Stimulated activated CD4-positive, alpha-beta T cell treated with anti-CD3 and anti-CD28 coated beads, Interleukin-15, amount 100 ng/mL, for 1 hour (primary cell): ENCODE data around the gene CAMK2G.
A peak's percentile ranks its signal among the peaks of the same experiment; 100 is the strongest.

ENCODE experiments used
- DNase-seq, 2 donors: peaks; one replicate each; pipeline ENCODE4 v3.0.0-alpha.2; 2020; ENCODE audit warnings: low read depth in 1 of 2, low spot score in 1 of 2

Gene CAMK2G

DNA sequence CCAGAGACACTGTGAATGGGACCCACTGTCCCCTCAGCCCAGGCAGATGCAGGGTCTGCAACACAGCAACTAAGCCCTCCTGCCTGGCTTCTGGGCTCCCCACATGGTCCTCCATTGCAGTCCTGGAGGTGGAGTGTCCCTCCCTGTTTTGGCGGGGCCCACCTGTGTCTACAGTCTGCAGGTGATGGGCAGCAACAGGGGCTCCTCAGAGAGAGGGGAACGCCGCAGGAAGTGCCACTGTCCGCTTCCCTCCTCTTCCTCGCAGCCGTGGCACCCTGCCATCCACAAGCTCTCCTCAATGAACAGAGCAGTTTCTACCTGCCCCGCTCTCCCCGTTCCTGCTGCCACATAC is 9.3 kb downstream of the CAMK2G start:
- no peak for DNase-seq

DNA sequence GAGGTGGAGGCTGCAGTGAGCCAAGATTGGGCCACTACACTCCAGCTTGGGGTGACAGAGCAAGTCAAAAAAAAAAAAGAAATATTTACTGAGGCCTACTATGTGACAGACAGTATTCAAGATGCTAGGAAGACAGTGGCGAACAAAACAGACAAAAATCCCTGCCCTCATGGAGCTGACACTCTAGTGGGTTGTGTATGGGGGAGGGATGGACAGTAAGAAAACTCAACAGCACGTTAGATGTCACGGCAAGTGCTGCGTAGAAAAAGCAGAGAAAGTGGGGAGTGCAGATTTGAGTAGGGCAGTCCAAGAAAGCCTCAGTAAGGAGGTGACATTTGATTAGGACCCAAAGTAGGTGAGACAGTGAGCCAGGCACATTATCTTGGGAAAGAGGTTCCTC is 10.1 kb downstream of the CAMK2G start:
- no peak for DNase-seq

DNA sequence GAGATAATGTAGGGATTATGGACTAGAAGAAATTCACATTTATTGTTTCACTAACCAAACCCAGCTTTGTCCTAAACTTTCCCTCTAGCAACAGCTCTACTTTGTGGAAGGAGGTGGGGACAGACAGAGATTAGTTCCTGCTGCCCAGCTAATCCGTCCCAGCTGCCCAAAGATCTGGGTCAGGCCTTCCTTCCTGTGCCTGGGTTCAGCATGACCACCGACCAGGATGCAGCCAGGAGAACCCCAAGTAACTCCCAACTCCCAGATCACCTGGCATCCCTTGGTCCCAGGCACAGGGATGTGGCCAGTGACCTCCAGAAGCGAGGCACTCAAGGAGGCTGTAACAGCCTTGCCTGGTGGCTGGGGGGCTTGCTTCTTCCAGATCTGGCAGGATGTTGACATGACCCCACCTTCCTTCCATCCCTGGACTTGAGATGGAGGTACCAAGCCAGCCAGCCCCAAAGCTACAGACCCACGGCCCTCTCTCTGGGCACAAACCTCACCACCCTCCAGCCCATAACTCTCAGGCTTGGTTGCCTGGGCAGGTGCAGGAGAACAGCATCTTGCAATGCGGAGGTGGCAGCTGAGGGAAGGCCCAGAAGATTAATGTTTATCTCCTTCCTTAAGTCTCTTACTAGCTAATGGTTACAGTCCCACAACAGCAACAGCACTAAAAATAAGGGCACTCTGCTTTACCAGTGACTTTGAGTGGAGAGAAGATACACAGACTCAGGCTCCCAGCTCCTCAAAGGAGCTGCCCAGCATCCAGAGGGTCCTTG is 11.1 kb downstream of the CAMK2G start:
- DNase-seq: no peak

DNA sequence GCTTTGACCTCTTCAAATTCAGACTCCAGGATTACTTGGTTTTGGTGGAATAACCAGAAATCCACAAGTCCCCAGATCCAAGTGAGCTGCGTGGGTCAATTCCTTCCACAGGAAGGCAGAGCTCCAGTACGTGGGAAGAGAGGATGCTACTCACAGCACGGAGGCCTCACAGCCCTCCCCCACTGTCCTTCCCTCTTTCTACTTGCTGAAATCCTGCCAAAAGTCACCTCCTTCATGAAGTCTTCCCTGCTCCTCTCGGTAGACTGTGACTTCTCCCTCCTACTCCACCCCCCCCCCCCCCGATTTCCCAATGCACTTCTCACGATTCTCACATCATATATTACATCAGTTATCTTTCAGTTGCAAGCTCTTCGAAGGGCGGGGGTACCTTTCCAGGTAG is 12.3 kb downstream of the CAMK2G start:
- DNase-seq: no peak

DNA sequence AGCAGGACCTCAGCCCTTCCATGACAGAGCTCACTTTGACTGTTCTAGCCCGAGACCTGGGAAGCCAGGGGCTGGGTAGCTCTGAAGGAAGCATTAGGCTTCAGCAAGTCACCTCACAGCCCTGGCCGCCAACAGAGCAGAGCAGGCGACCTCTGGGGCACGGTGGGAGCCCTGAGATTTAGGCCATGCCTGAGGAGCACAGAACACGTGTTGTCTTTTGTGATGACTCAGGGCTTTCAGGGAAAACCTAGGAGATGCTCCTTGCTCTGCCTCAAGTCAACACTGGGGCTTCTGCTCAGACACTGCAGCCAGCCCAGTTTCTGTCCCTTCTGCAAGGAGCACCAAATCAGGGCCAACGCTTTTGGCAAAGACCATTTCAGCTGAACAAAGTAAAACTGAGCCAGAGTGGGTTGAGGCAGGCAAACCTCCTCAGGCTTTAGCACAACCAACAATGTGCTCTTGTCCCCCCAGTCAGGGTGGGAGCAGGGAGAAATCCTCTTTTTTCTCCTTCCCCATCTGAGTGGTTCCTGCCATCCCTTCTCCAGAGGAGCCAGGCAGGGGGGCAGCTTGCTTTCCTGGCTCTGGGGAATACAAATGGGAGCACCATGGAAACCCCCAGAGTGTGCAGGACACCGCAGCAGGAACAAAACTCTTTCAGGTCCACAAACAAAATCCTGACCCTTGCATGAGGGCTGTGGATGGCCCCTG is 14.4 kb downstream of the CAMK2G start:
- DNase-seq: no peak

DNA sequence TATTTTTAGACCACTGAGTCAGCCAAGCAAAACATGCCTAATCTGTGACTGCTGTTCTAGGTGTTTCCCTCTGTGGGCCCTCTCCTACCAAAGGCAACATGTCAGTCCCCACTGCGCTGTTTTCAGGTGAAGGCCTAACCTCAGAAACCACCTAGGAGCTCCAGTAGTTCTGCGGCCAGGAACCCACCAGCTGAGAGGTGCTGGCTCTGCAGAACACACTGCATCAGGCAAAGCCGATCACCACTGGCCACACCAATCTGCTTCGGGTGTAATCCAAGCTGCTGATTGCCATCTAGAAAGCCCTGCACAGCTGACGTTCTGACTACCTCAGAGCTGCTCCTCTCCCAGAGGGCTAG is 14.9 kb downstream of the CAMK2G start:
- DNase-seq: no peak

DNA sequence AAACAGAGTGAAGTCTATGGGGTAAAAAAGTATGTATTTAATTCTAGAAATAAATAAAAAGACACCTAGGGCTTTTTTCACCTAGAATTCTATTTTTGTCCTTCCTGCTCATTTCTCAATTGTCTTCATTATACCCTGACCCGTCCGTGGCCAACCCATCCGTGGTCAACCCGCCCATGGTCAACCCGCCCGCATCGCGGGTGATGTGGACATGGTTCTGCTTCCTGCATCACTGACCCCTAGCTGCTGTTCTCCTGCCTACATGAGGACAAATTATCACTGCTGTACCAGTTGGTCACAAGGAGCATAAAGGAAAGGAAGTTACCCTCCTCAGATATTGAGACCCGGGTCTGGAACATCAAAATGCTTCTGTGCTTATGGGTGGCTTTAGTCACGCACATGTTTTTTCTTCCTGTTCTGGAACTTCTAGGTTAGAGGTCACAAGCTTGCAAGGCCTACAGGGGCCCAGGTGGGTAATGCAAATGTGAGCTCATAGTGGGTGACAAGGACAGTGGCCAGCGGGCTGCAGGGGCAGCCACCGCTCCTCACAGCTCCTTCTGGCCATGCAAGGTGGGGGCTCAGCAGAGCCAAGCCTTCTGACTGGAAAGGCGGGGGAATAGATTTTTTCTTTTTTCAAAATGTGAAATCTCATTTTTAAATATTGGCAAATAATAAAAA is 15.5 kb downstream of the CAMK2G start:
- DNase-seq: no peak

DNA sequence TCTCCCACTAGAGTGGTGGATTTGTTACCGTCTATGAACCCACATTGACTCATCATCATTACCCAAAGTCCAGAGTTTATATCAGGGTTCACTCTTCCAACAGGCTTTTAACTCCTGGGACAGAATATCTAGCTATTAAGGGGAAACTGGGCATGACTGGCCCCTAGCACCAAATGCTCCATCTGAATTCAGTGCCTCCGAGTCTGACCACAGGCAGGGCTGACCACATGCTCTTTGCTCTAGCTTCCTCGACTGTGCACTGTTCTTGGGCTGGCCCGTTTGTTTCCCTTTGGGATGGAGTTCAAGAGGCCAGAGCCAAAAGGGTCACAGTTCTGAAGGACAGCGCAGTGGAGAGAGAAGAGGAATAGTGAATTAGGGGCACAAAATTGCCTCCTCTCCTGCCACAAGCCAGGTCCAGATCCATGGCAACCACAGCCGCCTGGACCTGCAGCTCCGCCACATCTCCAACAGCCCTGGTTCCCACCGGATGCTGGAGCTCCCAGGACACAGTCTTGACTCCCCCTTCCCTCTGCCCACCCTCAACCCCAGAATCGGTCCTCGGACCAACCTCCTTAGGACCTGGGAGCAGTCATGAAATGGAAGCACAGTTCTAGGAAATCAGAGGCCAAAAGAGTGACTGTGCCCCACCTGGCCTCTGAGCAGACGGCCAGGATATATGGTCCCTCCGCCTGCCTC is 16.2 kb downstream of the CAMK2G start:
- DNase-seq: no peak

DNA sequence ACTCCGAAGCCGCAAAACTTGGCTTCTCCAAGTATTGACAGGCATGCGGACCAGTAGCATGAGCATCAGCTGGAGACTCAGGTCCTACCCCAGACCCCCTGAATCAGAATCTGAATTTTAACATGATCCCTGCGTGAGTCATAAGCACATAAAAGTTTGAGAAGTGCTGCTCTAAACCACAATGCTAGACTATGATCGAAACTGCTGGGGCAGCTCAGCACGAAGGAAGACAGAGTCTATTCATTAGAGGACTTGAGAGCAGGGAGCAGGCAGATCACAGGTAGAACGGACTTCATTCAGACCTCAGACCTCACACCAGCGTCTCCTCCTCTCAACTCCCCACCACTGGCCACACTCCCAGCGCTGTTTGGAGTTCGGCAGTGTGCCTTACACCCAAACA is 16.9 kb downstream of the CAMK2G start:
- DNase-seq: no peak

DNA sequence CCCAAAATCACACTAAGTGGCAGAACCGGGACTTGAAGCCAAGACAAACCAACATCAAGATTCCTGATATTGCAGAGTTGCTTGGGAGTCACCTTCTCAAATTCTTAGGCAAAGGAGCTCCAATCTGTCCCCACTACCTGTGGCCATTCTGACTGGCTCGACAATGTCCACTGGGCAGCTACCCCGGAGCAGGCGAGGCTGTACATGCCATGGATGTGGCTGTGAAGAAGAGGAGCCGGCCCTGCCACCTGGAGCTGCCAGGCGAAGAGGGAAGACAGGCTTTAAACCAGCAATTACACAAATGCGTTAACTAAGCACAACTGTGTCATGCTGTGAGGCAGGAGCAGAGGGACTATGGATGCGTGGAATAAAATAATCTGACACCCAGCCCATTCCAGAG is 18.1 kb downstream of the CAMK2G start:
- DNase-seq: no peak

DNA sequence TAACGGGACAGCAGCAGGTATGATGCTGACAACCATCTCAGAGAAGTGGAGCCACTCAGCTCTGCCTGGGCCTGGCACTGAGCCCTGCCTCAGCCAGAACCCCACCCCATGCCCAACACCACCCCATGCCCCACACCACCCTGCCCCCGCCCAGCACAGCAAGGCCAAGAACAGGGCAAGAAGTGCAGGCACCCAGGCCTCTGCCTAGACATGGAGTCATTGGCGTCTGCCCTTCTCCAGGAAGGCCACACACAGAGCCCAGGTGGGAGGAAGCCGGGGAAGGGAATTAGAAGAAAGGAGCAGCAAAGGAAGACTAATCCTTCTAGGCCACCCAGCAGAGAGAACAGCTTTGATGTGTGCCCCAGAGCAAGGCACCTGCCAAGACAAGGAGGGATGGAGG is 18.9 kb downstream of the CAMK2G start:
- no peak for DNase-seq

DNA sequence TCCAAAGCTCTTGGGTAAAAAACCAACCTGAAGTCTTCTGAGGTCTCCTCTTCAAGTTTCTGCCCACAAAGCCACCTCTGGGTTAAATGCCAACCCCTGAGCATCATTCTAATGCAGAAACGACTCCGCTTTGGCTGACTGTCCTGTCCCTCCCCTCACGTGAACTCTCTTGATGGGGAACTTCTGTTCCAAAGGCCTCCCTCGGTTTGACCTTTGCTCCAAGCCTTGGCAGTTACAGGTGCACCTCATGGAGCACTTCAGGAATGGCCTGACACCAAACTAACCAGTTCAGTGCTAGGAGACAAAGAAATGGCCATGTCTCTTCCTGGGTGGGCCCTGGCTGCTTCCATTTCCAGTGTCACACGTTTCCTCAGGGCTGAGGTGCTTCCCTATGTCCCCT is 20.0 kb downstream of the CAMK2G start:
- DNase-seq: no peak

DNA sequence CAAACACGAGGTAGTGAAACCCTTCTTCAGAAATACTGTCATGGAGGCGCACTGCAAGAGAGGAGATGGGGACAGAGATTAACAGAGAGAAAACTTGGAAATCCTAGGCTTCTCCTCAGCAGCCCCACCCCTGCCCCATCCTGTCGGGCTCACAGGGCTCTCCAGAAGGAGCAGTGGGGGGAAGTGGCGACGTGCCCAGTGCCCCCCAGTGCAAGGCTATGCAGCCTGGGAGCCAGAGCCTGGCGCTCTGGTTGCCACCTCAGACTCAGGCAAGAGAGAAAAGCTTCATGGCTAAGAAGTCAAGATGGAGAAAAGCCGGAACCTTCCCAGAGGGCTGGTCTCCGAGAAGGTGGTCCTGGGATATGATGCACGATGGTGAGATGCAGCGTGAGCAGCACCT is 21.2 kb downstream of the CAMK2G start:
- DNase-seq: no peak

DNA sequence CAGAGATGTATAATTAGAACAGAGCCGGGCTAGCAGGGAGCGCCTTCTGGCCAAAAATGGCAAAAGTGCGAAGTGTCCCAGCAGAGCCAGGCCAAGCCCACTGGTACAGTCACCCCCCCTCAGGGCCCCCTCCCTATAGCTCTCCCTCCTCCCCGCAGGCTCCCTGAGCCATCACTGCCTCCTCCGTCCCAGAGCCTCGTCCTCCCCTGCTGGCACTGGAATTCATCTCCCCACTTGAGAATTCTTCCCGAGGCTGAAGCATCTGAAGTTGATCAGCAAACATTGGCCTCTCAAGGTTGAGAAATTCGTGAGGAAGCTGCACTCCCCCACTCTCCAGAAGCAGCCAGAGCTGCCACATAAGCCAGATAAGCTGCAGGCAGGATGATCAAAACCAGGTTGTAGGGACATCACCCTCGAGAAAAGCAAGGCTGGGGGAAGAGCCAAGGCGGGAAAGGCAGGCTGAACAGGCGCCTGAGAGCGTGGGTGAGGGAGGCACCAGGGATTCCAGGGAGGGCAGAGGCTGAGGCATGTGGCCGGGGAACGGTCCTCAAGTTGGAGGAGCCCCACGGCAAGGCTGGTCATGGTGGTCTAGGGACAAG is 23.4 kb downstream of the CAMK2G start:
- no peak for DNase-seq

DNA sequence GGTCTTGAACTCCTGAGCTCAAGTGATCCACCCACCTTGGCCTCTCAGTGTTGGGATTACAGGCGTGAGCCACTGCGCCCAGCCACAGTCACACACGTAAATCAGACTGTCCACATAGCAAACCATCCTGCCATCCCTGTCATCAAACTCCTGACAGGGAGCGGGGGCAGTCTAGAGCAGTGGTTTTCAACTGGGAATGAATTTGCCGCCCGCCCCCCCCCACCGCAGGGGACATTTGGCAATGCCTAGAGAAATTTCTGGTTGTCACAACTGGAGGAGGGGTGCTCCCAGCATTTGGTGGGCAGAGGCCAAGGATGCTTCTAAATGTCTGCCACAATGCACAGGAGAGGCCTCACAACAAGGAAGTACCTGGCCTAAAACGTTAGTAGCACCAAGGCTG is 24.1 kb downstream of the CAMK2G start:
- no peak for DNase-seq

DNA sequence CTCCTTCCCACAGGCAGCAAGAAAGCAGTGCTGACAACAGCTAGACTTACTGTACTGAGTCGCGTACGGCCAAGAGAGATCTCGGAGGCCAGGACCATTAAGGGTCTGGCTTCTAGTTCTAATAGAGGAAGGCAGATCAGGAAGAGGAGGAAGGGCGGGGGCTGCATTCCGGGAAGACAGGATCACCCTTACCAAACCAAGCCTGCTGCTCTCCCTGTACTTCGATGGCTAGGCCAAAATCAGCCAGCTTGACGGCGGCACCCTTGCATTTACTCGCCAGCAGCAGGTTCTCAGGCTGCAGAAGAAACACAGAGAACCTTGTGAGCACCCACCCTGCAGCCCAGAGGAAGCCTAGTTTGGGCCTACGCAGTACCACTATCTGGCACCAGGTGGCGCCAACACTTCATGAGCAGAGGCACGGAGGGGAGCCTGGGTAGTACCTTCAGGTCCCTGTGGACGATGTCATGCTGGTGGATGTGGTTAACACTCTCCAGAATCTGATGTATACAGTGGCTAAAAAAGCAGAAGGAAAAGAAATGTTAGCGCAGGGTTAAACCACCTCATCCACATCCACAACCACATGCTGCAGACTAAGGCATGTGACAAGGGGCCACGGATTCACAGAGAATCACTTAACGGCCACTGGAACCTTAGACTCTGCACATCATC is 25.4 kb downstream of the CAMK2G start:
- DNase-seq: peak; percentile 80 to 89

DNA sequence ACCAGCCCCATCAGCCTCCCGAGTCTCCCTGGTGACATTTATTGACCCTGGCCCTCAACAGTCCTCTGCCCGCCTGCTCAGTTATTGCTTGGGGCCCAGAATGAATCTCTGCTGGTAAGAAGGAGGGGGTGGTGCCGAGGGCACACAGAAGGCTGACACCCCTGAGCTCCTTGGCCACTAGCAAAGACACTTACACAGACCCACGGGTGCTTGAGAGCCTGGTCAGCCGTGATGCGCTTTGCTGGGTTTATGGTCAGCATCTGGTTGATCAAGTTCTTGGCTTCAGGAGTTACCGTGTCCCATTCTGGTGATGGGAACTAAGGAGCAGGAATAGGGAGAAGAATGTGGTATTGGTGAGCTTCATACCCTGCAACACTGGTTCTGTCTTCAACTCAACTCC is 27.3 kb downstream of the CAMK2G start:
- no peak for DNase-seq

DNA sequence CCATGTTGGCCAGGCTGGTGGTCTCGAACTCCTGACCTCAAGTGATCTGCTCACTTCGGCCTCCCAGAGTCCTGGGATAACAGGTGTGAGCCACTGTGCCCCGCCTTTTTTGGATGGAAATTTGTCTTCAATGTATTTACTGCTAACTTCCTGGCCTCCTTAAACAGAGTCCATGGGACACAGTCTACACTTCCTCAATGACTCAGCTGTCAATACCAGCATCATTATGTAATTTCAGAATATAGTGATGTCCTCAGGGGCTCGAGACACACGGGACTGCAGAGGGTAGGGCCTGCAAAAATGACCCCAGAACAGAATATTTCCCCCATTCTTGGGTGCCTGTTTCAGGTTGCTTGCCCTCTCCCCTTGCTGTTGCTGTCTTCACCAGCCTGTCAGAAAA is 31.1 kb downstream of the CAMK2G start:
- no peak for DNase-seq

DNA sequence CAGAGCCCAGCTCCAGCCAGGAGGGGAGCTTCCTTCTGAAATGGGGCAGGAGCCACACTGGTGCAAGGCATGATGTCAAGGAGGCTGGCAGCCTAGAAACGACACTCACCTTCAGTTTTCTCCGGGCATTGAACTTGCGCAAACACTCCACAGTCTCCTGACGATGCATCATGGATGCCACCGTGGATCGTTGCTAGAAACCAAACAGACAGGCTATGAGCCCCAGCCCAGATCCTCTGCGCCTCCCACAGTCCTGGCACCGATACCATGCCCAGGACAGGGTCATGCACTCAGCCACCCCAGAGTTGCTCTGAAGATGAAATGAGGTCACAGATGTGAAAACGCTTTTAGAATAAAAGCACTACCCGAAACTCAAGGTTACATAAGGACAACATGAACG is 32.0 kb downstream of the CAMK2G start:
- no peak for DNase-seq

DNA sequence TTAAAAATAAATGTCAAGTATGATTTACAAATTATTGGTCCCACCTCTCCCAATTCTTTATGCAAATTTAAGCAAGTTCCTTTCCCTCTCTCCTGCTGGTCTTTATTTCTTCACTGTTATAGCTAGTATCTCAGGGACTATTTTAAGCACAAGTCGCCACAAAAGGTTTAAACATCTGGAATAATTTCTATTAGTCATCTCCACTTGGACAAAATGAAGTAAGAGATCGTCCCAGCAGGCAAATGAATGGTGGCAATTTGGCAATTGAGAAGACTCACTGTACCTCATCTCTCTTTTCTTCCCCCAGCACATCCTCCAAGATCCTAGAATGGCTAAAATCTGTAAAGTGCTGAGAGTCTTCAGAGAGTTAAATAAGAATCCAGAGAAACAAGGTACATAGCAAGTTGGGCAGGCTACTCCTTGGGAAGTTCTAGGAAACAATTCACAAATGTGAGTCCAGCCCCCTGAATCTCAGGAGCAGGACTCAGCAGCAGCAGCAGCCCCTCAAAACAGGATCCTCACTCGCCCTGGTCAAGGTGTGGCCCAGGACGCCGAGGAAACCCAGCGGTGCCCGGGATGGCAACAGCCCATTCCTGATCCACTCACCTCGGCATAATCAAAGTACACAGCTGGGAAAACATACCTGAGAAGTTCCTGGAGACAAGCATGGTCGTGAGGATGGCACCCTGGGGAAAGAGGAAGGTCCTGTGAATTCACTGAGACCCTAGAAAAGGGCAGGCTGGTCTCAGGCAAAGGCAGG is 32.6 kb downstream of the CAMK2G start:
- DNase-seq: no peak
